Astrocyte of the cerebellum (primary cell): ENCODE measurements around the gene ECI1.
"Not testable (repeated sequence)": the region's sequence is repeated elsewhere in the genome, so short reads cannot be mapped to it uniquely, and the experiment has no call there.

Experiments
- DNase-seq: peaks from one replicate; pipeline ENCODE4 v3.0.0-alpha.2; 2011; ENCODE audit warnings: low read depth
- H3K4me3 ChIP-seq: 2 replicates; pipeline ENCODE4 v1.5.1; 2011; ENCODE audit warnings: mild to moderate bottlenecking, low read depth, low read length, moderate library complexity
- in situ Hi-C: cut with HindIII; loops from 2 replicates; pipeline ENCODE4 v1.10.0; 2017; ENCODE audit warnings: low sequenced_read_pairs
- TF ChIP-seq, protein P1 (sequence below): IDR thresholded peaks from 2 replicates; pipeline ENCODE4 v1.5.1; 2012; ENCODE audit warnings: low read length, low read depth, moderate library complexity, mild to moderate bottlenecking; ENCODE audit errors: missing control alignments

ECI1 gene

DNA sequence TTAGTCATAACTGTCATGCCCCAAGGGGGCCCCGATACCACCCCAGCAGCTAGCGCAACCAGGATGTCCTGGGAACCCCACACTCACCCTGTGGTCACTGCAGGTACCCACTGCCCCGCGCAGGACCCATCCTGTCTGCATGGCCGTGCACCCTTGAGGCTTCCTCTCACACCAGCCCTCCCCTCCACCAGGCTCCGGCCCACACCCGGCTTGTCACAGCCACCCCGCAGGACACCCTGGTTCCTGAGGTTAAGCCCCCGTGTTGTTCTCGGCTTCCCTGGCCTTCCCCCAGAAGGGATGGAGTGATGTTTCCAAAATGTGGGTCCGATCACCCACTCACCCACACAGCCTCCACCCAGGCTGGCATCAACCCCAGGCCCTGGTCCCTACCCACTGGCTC lies 7.6 kb downstream of the ECI1 start:
- no peak overlapping the region for H3K4me3 ChIP-seq
- TF ChIP-seq, protein P1, sequence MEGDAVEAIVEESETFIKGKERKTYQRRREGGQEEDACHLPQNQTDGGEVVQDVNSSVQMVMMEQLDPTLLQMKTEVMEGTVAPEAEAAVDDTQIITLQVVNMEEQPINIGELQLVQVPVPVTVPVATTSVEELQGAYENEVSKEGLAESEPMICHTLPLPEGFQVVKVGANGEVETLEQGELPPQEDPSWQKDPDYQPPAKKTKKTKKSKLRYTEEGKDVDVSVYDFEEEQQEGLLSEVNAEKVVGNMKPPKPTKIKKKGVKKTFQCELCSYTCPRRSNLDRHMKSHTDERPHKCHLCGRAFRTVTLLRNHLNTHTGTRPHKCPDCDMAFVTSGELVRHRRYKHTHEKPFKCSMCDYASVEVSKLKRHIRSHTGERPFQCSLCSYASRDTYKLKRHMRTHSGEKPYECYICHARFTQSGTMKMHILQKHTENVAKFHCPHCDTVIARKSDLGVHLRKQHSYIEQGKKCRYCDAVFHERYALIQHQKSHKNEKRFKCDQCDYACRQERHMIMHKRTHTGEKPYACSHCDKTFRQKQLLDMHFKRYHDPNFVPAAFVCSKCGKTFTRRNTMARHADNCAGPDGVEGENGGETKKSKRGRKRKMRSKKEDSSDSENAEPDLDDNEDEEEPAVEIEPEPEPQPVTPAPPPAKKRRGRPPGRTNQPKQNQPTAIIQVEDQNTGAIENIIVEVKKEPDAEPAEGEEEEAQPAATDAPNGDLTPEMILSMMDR = no peak
- DNase-seq = no peak
- in situ Hi-C loops = no loop called here

- no peak overlapping the region for H3K4me3 ChIP-seq
- DNase-seq = no peak
- TF ChIP-seq, protein P1 = no peak
- in situ Hi-C loops = no loop called here
These were observed 8.3 kb downstream of the ECI1 start for GRCh38 chr16:2243031-2243528.

GRCh38 chr16:2242598-2242997 lies 8.8 kb downstream of the ECI1 start:
- TF ChIP-seq, protein P1 = no peak
- in situ Hi-C loops = no loop called here
- DNase-seq = no peak
- H3K4me3 ChIP-seq = no peak overlapping the region

GRCh38 chr16:2240331-2240730 lies 11.1 kb downstream of the ECI1 start:
- in situ Hi-C loops, H3K4me3 ChIP-seq, DNase-seq: not testable (repeated sequence)

GRCh38 chr16:2238838-2239675 lies 12.3 kb downstream of the ECI1 start:
- in situ Hi-C loops = no loop called here
- H3K4me3 ChIP-seq = no peak overlapping the region
- DNase-seq = no peak
- TF ChIP-seq, protein P1 = no peak

DNA sequence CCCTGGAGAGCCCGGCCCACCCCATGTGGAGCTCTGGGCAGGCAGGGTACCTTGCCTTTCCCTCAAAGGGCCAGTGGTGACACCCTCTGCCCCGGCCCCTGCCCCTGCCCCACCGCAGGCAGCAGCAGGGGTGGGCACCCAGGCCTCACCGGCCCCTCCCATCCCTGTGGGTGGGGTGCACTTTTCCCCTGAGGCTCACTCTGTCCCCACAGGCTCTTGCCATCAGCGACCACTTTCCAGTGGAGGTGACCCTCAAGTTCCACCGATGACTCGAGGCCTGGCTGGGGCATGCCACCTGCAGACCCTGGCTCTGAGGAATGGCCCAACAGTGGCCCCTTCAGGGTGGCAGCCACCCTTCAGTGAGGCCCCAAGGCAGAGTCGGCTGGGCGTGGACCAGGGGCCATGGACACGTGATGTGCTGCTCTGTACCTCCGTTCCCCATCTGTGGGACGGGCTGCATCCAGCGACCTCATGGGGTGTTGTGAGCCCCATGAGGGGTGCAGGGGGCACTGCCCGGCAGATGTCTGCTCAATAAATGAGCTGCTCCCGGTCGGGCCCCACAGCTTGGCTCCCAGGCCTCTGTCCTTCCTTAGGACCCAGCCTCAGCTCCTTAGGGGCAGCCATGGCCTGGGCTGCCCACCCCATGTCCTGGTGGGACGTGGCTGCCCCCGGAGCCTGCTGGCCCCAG lies 13.1 kb downstream of the ECI1 start:
- in situ Hi-C loops = no loop called here
- H3K4me3 ChIP-seq = no peak overlapping the region
- TF ChIP-seq, protein P1 = no peak
- no peak for DNase-seq
